OCI-LY1 (cell line): ENCODE measurements around the gene IFNA16.
"Not testable (repeated sequence)": the region's sequence is repeated elsewhere in the genome, so short reads cannot be mapped to it uniquely, and the experiment has no call there.

Experiments used
- EZH2 ChIP-seq: fragments of 200-600 bp; sonication (generic), shearing (Covaris generic); IDR thresholded peaks from 2 replicates; pipeline ENCODE4 v1.8.0; 2017; ENCODE audit warnings: borderline replicate concordance, mixed run types, mild to moderate bottlenecking, antibody characterized with exemption, low read length, moderate library complexity, mixed read lengths
- TF ChIP-seq, protein P1 (sequence below): fragments of 200-600 bp; sonication (generic), shearing (Covaris generic); IDR thresholded peaks from 2 replicates; pipeline ENCODE4 v1.5.1; 2017; ENCODE audit warnings: mild to moderate bottlenecking, antibody characterized with exemption, low read length, moderate library complexity, mixed read lengths

DNA sequence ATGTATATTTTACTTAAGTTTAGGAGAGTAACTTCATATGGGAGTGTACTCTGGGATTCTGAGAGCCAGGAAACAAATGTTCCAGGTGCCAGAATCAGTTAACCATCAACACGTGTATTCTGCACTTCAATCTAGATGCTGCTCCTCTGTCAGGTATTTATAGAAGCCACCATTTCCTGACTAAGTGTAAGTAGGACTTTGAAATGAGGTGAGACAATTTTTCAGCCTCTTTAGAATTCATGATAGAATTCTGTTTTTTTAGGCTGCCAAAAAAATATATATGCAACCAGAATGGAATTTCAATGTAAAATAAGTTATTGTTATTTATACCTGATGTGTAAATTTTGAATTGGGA is 19.2 kb upstream of the IFNA16 start:
- TF ChIP-seq, protein P1, sequence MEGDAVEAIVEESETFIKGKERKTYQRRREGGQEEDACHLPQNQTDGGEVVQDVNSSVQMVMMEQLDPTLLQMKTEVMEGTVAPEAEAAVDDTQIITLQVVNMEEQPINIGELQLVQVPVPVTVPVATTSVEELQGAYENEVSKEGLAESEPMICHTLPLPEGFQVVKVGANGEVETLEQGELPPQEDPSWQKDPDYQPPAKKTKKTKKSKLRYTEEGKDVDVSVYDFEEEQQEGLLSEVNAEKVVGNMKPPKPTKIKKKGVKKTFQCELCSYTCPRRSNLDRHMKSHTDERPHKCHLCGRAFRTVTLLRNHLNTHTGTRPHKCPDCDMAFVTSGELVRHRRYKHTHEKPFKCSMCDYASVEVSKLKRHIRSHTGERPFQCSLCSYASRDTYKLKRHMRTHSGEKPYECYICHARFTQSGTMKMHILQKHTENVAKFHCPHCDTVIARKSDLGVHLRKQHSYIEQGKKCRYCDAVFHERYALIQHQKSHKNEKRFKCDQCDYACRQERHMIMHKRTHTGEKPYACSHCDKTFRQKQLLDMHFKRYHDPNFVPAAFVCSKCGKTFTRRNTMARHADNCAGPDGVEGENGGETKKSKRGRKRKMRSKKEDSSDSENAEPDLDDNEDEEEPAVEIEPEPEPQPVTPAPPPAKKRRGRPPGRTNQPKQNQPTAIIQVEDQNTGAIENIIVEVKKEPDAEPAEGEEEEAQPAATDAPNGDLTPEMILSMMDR, result not testable (repeated sequence)
- not testable (repeated sequence) for TF ChIP-seq EZH2
